HEK293 (cell line): ENCODE data around the gene BMP5.

Experiments
- CTCF ChIA-PET: fragments of 350-600 bp; formaldehyde crosslinking; extraction: SDS; loops from one replicate; lab custom pipeline; 2021; ENCODE audit warnings: antibody characterized with exemption; lab: Yijun Ruan, JAX
- POLR2A ChIA-PET: fragments of 300-600 bp; formaldehyde crosslinking; extraction: SDS; loops from one replicate; lab custom pipeline; 2020; ENCODE audit warnings: antibody characterized with exemption, inconsistent platforms; lab: Yijun Ruan, JAX
- H3K27ac ChIP-seq: fragments of 200-500 bp; sonication (Bioruptor generic); 2 replicates; pipeline ENCODE4 v1.5.1; 2014; ENCODE audit warnings: low read depth, low read length, control low read depth, inconsistent platforms; ENCODE audit errors: extremely low read depth
- H3K36me3 ChIP-seq, 2 experiments: fragments of 200-500 bp in 1 of 2; sonication (Bioruptor generic) in 1 of 2; 1 replicate in 1 of 2; 2 replicates in 1 of 2; pipeline ENCODE4 v1.5.1; 2014 to 2017; ENCODE audit warnings: inconsistent platforms in 2 of 2, low read length in 2 of 2; ENCODE audit not compliant: control insufficient read depth in 2 of 2, insufficient read depth in 1 of 2
- H3K4me1 ChIP-seq: fragments of 200-500 bp; sonication (Bioruptor generic); 2 replicates; pipeline ENCODE4 v1.5.1; 2014; ENCODE audit warnings: mild to moderate bottlenecking, low read length, inconsistent platforms; ENCODE audit not compliant: control insufficient read depth, insufficient read depth
- H3K4me3 ChIP-seq: 2 replicates; pipeline ENCODE4 v1.5.1; 2011; ENCODE audit warnings: low read depth, mild to moderate bottlenecking, control low read depth, low read length, moderate library complexity
- H3K9me3 ChIP-seq: fragments of 200-500 bp; sonication (Bioruptor generic); 2 replicates; pipeline ENCODE4 v1.5.1; 2014; ENCODE audit warnings: low read depth, low read length, inconsistent platforms; ENCODE audit not compliant: control insufficient read depth, insufficient read depth
- ATF2 ChIP-seq: fragments of 450-650 bp; formaldehyde crosslinking; IDR thresholded peaks from 2 replicates; pipeline ENCODE4 v1.5.1; 2016; ENCODE audit warnings: missing biosample characterization, missing genetic modification characterization, low read depth
- MZF1 ChIP-seq: fragments of 450-650 bp; formaldehyde crosslinking; IDR thresholded peaks from 2 replicates; pipeline ENCODE4 v1.5.1; 2017; ENCODE audit warnings: missing biosample characterization, missing genetic modification characterization, borderline replicate concordance
- OVOL3 ChIP-seq: fragments of 450-650 bp; formaldehyde crosslinking; IDR thresholded peaks from 2 replicates; pipeline ENCODE4 v1.5.1; 2016; ENCODE audit warnings: missing biosample characterization, missing genetic modification characterization
- WT1 ChIP-seq: fragments of 450-650 bp; formaldehyde crosslinking; IDR thresholded peaks from 2 replicates; pipeline ENCODE4 v1.5.1; 2016; ENCODE audit warnings: missing biosample characterization, missing genetic modification characterization
- ZBTB48 ChIP-seq: fragments of 450-650 bp; formaldehyde crosslinking; IDR thresholded peaks from 2 replicates; pipeline ENCODE4 v1.5.1; 2016; ENCODE audit warnings: missing biosample characterization, missing genetic modification characterization
- ZNF18 ChIP-seq: fragments of 450-650 bp; formaldehyde crosslinking; IDR thresholded peaks from 2 replicates; pipeline ENCODE4 v1.5.1; 2016; ENCODE audit warnings: missing biosample characterization, missing genetic modification characterization
- ZNF23 ChIP-seq: fragments of 450-650 bp; formaldehyde crosslinking; IDR thresholded peaks from 2 replicates; pipeline ENCODE4 v1.5.1; 2016; ENCODE audit warnings: missing biosample characterization, missing genetic modification characterization, borderline replicate concordance
- ZNF518A ChIP-seq: fragments of 450-650 bp; formaldehyde crosslinking; conservative IDR thresholded peaks from 2 replicates; pipeline ENCODE4 v1.5.1; 2016; ENCODE audit warnings: low read depth, missing biosample characterization, missing genetic modification characterization
- ZNF548 ChIP-seq: fragments of 450-650 bp; formaldehyde crosslinking; IDR thresholded peaks from 2 replicates; pipeline ENCODE4 v1.5.1; 2016; ENCODE audit warnings: missing biosample characterization, missing genetic modification characterization
- ZNF76 ChIP-seq: fragments of 450-650 bp; formaldehyde crosslinking; IDR thresholded peaks from 2 replicates; pipeline ENCODE4; 2016; ENCODE audit warnings: low read depth, missing biosample characterization, missing genetic modification characterization, borderline replicate concordance
- ZNF791 ChIP-seq: fragments of 450-650 bp; formaldehyde crosslinking; IDR thresholded peaks from 2 replicates; pipeline ENCODE4 v1.5.1; 2016; ENCODE audit warnings: missing biosample characterization, missing genetic modification characterization
- ZSCAN23 ChIP-seq: fragments of 450-650 bp; formaldehyde crosslinking; IDR thresholded peaks from 2 replicates; pipeline ENCODE4 v1.5.1; 2016; ENCODE audit warnings: missing biosample characterization, missing genetic modification characterization

The BMP5 gene

GRCh38 chr6:55895972-55896730 lies 20.8 kb upstream of the BMP5 start:
- POLR2A ChIA-PET = no interaction called here
- TF ChIP-seq ZSCAN23 (tag by site-specific recombination) = no peak
- no peak for TF ChIP-seq ZNF76 (tag by site-specific recombination)
- TF ChIP-seq ZNF548 (tag by site-specific recombination) = no peak
- no peak for TF ChIP-seq MZF1 (tag by site-specific recombination)
- TF ChIP-seq OVOL3 (tag by site-specific recombination) = no peak
- TF ChIP-seq ZNF23 = no peak
- TF ChIP-seq ZNF18 (tag by site-specific recombination) = no peak
- no peak for TF ChIP-seq ZNF791 (tag by site-specific recombination)
- TF ChIP-seq WT1 (tag by site-specific recombination) = no peak
- TF ChIP-seq, all 188 proteins: peak for 0
- H3K27ac ChIP-seq = no peak overlapping the region
- H3K4me3 ChIP-seq = no peak overlapping the region
- H3K4me1 ChIP-seq = no peaks in the 10 kb centered on the region
- H3K36me3 ChIP-seq = no peaks in the 10 kb centered on the region
- no peaks in the 10 kb centered on the region for H3K9me3 ChIP-seq
- CTCF ChIA-PET = interaction anchor here (1.1 to 1.5 kb wide), 4 partner anchors 10 to 619 kb away, joined by 5 to 6 read pairs (median 6); no protein-coding TSS in a partner anchor

GRCh38 chr6:55892749-55893357 lies 17.5 kb upstream of the BMP5 start:
- H3K36me3 ChIP-seq = no peaks in the 10 kb centered on the region
- H3K4me1 ChIP-seq = no peaks in the 10 kb centered on the region
- H3K9me3 ChIP-seq = no peaks in the 10 kb centered on the region
- H3K4me3 ChIP-seq = no peak overlapping the region
- ChIA-PET POLR2A (no interaction called here), CTCF (no interaction called here)
- H3K27ac ChIP-seq = no peak overlapping the region
- TF ChIP-seq ZNF518A = no peak
- TF ChIP-seq ZNF18 (tag by site-specific recombination) = peak; percentile 87
- TF ChIP-seq ATF2 (tag by site-specific recombination) = peak; percentile 41; the same call in 1 of the 2 replicates
- no peak for TF ChIP-seq ZBTB48 (tag by site-specific recombination)
